HG03457 (cell line): ENCODE measurements around the gene SUSD6.

Experiments
- ATAC-seq: cut with Tn5 transposase; IDR thresholded peaks from one replicate; pipeline ENCODE4 v1.9.1; 2021; ENCODE audit warnings: moderate number of reproducible peaks; ENCODE audit not compliant: unreplicated experiment

Gene SUSD6

DNA sequence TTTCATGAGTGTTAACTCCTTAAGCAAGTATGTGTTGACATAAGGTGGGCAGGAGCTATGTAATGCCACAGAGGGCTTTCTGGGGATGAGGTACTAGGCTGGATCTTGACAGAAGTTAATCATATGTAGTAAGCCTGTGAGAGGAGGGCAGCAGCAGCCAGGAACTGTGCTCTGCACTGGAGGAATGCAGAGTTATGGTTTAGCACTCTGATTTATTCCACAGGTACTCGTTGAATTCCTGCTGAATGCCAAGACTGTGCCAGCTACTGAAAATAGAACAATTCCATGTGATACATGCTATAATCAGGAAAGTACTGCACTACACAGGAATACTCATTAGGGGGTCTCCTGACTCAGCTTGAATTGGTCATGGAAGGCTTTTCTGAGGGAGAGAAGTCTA is 58.7 kb downstream of the SUSD6 start:
- no peak for ATAC-seq

DNA sequence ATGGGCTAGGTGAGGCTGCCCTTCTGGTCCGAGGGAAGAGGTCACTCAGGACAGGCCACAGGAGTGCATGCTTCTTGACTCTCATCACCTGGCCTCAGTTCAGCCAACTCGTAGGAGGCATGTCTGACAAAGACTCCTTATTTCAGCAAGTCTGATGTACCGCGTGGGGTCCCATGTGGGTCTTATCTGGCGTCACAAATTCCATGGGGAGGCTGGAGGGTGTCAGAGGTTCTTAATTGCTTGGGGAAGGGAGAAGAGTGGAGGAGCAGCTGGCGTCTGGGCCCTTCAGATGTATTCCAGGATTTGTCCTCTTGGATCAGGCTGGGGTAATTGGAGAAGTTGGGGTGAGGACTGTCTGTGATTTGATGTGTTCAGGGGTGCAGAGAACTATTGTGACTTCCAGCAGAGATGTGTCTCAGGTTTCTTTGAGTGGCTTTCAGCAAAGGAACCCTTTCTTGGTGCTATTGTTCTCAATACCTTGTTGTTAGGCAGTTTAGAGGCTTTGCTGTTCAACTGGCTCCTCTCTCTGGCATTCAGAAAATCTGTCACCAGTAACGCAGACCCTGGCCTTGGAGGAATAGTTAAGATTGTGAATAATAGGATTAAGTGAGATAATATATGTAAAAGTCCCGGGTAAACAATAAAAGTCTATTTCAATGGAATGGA is 60.1 kb downstream of the SUSD6 start:
- ATAC-seq, result no peak

DNA sequence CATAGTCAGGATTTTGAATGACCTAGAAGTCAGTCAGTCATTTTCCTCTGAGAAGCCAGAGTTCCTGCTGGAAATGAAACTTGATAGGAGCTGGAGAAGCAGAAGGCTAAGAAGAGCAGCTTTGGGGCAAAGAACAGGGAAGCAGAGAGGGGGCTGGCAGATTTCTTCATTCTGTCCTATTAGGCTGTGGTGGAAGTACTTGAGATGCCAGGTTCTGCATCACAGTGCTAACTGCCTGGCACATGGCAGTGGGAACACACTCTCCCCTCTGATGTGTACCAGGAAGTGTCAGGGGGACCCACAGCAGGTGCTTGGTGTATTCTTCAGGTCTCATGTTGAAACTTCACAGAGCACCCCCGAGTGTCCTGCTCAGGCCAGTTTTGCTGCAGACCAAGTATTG is 61.0 kb downstream of the SUSD6 start:
- ATAC-seq, result no peak

DNA sequence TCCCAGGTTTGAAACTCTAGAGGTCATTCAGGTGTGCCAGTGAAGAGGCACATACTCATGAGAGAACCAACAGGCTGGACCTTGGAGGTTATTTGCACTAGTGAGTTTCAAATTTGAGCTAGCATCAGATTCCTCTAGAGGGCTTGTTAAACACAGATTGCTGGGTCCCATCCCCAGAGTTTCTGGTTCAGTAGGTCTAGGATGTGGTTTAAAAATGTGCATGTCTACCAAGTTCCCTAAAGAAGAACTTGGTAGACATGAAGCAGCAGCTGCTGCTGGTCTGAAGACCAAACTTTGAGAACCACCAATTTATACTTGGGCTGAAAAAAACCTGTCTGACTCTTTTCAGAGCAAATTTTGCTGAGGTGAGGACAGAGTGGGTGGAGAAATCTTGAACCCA is 61.7 kb downstream of the SUSD6 start:
- ATAC-seq, result no peak

DNA sequence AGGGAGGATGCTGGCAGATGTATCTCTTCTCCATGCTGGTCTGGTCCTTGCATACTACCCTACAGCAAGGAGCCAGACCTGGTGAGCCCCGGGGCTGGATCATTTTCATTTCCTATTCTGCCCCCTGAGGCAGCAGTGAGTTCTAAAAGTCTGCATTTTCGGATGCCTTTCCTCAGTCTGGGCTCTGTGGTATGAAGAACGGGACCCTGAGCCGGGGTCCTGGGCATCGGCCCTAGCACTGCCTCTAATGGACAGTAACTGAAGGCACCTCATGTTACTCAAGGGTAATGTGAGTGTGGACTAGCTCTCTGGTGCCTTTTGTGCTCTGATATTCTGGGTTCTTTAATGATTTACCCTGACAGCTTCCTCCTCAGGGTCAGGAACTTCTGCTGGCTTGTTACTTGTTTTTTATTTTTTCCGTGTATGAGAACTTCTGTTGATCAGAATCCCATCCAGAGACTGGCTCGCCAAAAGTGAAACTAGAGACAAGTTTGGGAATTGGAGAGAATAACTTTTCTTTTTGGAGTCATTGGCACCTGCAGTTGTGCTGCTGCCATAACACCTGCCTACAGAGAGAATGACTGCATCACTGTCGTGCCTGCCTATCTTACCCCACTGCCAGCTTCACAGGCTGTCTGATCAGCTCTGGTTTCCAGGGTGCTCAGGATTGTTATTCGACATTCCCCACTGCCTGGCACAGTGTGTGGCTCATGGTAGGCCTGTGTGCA is 62.3 kb downstream of the SUSD6 start:
- ATAC-seq, result no peak

DNA sequence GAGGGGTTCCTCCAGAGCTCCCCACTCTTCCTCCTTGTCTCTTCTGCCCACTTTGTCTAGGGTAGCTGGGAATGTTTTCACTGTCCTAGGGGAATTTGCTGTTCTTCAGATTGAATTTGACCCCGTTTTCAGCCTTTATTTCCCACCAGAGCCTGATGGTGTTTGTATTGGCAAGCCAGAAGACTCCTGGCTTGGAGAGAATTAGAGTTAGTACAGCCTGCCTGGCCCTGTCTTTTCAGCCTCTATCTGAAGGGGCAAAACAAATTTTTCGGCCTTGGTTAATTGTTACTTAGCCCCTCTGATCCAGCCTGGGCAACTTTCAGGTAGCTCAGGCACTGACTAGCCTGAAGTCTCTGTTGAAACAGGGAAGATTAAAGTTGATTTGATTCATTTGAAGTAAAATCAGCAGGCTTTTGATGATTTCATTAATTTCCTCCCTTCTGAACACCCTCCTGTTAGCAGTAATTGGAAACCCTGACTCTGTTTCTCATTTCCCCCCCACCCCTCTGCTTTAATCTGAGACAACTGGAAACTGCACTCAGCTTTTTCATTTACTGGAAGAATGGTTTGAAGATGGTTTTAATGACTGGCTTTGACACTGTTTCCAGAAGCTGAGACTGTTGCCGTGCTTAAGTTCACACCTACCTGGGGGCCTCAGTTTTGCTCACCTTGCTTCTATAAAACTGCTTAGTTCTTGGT is 63.3 kb downstream of the SUSD6 start:
- ATAC-seq, result no peak

DNA sequence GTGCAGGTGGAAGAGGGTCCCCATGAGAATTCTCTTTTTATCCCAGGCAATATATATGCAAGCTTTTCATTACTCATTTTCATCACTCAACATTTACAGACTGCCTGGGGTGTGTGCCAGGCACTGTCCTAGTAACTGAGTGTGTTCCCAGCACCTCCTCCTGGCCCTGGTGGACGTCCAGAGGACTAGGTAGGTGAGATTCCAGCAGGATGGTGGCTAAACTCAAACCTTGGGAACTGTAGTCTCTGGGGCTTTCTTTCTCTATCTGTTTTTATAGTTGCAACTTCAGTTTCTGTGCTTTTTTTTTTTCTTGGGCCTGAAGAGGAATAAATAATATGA is 63.8 kb downstream of the SUSD6 start:
- no peak for ATAC-seq

DNA sequence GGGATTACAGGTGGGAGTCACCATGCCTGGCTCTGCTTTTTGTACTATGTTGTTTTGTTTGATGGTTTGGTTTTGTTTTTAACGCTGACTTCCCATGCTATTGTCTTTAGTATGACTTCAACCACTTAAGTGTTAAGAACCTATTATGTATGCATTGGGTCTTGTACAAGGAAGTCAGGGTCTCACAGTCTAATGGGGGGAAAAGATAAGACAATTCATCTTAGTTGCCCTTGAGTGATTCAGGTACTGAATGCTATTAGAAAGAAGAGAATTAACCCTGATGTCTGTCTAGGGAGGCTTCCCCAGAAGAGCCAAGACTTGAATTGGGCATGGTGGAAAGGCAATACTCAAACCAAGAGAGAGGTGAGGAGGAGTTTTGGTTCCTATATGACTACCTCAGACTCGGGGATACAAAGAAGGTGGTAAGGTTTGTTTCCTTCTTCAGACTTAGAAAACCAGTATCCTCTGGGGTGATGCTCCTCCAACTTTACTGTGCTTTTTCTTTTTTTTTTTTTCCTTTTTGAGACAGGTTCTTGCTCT is 64.6 kb downstream of the SUSD6 start:
- ATAC-seq, result peak; percentile 53

DNA sequence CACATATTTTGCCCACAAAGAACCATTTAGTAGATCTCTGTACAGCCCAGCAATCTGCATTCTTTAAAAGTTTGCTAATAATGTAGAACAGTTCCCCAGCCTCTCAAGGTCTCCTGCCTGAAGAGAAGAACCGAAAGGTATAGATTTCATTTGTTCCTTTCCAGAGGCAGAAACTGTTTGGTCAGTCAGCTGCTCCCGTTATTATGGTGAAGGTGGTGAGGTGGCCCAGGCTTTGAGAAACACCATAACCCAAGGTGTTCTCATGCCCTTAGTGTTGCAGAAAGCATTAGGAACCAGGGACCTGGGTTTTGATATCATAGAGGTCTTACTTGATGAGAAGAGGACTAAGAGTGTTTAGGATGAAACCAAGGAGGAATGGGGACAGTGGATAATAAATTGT is 65.3 kb downstream of the SUSD6 start:
- ATAC-seq, result no peak

DNA sequence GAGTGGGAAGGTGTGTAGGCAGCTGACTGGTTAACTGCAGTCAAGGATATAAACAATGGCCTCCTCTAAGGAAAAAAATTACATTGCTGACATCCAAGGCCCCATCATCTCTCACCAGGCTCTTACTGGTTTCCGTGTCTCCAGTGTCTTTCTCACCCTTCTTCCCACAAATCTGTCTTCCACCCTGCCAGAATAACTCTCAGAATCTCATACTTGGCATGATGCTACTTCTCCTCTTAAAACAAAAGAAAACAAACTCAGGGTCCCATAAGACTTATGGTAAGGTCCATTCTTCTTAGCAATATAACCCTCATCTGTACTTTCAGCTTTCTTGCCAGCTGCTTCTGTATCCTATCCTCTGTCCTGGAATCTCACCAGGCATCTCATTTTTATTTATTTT is 68.9 kb downstream of the SUSD6 start:
- no peak for ATAC-seq

DNA sequence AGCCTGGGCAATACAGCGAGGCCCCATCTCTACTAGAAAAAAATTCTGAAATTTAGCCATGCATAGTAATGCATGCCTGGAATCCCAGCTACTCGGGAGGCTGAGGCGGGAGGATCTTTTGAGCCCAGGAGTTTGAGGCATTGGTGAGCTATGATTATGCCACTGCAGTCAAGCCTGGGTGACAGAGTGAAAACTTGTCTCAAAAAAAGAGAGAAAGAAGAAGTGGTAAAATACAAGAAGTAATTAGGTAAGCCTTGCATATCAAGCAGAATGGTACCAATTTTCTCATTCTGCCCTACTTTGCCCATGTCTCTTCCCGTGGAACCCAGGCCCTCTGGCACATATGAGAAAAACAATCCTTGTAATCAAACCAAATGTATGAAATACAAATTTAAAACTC is 70.7 kb downstream of the SUSD6 start:
- no peak for ATAC-seq

DNA sequence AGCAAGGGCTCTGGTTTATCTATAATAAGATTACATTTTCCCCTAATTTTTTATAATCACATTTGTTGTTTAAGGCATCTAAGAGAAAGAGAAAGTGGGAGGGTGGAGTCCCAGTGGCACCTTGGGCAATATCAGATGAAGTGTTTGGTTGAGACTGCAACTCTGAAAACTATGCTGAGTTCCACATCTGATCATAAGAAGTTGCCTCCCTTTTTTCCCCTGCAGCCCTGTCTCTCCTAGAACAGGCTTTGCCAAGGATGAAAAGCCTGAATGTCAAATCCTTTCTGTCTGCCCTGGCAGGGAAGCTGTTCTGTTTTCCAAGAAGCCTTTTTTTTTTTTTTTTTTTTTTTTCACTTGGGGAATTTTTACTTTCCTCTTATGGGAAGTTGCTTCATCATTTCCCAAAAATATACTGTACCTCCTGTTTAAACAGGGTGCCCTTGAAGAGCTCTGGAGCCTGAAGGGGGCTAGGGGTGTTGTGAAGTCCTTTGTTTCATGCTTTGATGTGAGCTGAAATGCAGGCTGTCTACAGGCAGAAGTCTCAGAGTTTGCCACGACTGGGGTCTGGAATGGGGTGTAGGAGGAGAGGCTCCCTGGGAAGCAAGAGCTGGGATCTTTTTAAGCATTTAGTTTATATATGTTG is 71.3 kb downstream of the SUSD6 start:
- no peak for ATAC-seq

DNA sequence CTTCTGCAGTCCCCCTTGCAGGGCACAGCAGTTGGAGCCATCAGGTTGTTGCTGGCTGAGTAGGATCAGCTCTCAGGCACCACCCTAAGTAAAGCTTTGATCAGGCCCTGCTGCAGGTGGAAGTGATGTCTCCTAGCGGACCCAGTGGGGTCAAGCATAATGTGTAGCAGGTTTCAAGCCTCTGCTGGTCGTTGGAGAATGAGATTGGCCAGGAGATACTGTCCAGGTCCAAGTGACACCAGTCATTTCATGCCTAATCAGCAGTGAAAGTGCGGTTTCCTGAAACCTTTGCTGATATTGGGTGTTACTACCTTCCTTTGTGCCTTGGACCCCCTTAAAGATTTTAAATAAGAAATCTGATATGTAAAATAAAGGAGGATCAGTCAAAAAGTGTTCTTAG is 72.6 kb downstream of the SUSD6 start:
- no peak for ATAC-seq

DNA sequence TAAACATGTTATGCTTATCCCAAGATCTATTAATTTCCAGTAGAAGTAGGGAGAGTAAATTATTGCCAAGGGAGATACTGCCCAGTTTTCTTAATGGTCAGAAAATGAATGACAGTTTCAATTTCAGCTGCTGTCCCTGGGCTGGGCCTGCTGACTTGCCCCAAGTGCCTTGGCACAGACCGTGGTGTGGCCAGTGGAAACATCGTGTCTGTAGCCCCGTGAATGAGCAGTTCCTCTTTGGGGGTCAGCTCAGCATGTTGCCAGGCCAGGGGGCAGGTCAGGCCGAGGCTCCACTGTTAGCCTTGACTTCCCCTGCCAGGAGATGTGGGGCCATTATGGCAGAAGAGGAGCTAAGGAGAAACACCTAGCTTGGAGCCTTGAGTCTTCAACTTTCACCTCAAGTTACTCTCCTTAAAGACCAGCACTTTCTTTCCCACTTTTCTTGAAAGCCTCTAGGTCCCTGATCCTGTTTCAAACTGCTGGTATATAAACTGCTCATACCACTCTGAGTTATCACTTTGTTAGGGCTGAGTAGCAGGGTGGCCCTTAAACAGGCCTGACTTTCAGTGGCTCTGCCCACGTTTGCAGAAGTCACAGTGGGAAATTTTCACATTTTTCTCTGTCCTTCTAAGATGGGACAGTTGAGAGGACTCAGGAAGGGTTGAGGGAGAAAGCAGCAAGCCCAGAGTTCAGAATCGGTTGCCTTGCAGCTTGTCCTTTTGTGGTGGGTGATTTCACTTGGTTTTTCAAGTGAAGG is 73.2 kb downstream of the SUSD6 start:
- ATAC-seq, result no peak

DNA sequence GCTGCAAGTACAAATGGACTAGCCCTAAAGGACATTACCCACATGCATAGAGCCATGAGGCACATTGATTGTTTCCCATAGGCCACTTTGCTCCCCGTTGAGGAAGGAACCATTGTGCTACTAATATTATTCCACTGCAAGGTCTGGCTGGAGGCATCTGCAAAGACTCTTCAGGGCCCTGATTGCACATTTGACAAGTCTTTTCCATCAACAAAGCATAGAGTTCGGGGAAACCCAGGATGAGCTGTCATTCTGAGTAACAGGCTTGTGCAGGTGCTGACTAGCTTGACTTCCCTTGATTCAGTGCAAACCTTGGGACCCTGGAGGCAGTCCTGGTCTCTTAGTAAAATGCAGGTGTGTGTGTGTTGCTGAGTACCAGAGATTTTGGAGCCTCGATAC is 73.8 kb downstream of the SUSD6 start:
- no peak for ATAC-seq

DNA sequence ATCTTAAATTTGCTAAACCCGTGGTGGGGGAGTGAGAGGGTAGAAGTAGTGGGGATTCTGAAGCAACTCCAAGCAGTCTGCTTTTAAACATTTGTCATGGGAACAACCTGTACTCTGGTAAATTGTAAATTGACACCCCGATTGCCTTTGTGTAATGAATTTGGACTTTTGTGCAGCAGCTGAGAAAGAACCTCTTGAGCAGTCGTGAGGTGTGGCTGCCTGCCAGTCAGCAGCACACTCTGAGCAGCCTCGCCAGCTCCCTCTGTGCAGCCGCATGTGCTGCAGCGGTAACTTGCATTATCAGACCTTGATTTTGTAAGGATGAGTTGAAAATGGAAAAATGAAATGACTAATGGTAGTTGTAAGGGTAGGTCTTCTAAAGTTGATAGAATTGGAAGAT is 74.3 kb downstream of the SUSD6 start:
- no peak for ATAC-seq

DNA sequence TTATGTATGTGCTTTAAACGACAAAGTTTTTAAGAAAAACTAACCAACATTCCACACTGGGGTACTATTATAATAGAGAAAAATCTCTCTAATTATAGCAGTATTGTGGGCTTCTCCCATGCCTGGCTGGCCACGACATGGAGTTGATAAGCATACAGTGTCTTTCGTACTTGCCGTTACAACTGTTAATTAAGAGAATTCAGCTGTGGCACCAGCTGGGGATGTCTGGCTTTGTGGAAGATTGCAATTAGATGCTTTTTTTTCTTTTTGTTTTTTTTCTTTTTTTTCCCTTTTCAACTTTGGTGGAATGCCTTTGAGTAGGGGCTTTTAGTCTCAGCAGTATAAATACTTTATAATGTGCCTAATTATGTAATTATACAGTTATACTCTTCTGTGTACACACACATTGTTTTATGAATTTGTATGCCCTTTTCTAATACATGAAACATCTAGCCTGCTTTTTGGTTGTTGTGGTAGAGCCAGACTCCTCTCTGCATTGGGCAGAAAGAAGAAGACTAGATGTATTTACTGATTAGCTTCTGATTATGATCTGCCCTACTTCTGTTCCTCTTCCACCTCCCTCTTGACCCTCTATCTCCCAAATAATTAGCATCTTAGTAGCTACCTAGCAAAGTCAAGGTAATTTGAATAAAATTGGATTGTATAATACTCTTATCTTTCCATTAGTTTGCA is 76.4 kb downstream of the SUSD6 start:
- no peak for ATAC-seq

DNA sequence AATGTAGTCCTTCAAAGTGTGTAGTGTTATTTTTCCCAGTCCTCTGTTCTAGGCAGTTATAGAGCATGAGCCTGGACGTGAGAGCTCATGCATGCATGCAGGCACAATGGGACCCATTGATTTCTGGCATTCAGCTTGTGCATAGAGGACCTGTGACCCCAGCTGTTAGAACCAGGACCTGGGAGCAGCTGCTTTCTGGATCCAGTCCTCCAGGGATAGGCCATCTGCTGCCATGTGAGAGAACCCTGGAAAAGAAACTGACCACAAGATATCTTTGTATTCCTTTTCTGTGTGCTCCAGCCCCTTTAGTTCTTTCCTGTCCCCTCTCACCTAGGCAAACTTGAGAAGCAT is 76.9 kb downstream of the SUSD6 start:
- no peak for ATAC-seq

DNA sequence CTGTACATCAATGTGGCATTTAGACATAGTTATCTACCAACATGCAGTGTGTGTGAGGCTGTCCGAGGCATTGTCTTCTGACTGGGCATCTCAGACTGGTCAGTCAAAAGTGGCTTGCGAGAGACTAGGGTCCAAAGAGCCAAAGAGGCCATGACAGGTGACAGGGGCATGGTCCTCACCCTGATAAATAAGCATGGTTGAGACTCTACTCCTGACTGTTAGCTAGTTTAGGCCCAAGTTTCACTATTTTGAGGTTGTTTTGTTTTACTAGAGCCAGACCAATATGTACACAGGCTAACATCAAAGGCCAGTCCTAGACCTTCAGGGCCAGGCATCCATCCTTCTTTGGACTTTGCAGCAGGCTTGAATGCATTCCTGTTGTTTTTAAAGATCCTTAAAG is 78.6 kb downstream of the SUSD6 start:
- no peak for ATAC-seq

DNA sequence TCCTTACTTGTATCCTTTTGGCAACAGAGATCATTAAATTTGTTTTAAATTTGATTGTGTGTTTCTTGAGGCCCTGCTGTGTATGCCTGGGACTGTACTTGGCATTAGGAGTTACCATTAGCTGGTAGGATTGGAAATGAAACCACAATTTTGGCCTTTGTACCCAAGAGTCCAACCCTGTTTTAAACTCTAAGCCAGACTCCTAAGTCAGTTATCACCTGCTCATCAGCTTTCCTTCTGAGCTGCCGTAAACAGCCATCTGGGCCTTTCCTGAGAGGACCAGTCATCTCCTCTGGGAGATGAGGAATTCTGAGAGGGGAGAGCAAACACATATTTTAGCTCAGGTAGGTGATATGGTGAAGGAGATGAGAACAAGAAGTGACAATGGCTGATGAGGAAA is 81.2 kb downstream of the SUSD6 start:
- no peak for ATAC-seq
